Stimulated activated CD8-positive, alpha-beta memory T cell treated with anti-CD3 and anti-CD28 coated beads, Interleukin-12 subunit alpha, Interleukin-12 subunit beta, amount 100 ng/mL, for 24 hours (primary cell): ENCODE measurements around the gene FBXL22.
"Not testable (repeated sequence)": the region's sequence is repeated elsewhere in the genome, so short reads cannot be mapped to it uniquely, and the experiment has no call there.

ENCODE experiments used
- DNase-seq: peaks from one replicate; pipeline ENCODE4 v3.0.0-alpha.2; 2020; ENCODE audit errors: extremely low read depth

The FBXL22 gene

GRCh38 chr15:63611177-63611576 is 14.0 kb downstream of the FBXL22 start:
- DNase-seq = no peak

GRCh38 chr15:63612300-63612699 is 15.1 kb downstream of the FBXL22 start:
- DNase-seq = no peak

GRCh38 chr15:63615935-63616334 is 18.7 kb downstream of the FBXL22 start:
- no peak for DNase-seq

GRCh38 chr15:63617147-63617546 is 20.0 kb downstream of the FBXL22 start:
- not testable (repeated sequence) for DNase-seq

GRCh38 chr15:63617627-63618026 is 20.4 kb downstream of the FBXL22 start:
- DNase-seq = not testable (repeated sequence)

- DNase-seq = not testable (repeated sequence)
Measured at GRCh38 chr15:63620760-63621159, 23.6 kb downstream of the FBXL22 start.

- DNase-seq = no peak
Measured at GRCh38 chr15:63623232-63623969, 26.2 kb downstream of the FBXL22 start.

- no peak for DNase-seq
Measured at GRCh38 chr15:63626955-63627354, 29.8 kb downstream of the FBXL22 start.

- DNase-seq = no peak
Measured at GRCh38 chr15:63628123-63628822, 31.1 kb downstream of the FBXL22 start.

- DNase-seq = no peak
Measured at GRCh38 chr15:63630036-63630751, 33.0 kb downstream of the FBXL22 start.

GRCh38 chr15:63633312-63633711 is 36.1 kb downstream of the FBXL22 start:
- no peak for DNase-seq

GRCh38 chr15:63634154-63634553 is 37.0 kb downstream of the FBXL22 start:
- no peak for DNase-seq

- no peak for DNase-seq
Measured at GRCh38 chr15:63636518-63637061, 39.4 kb downstream of the FBXL22 start.

GRCh38 chr15:63638839-63639238 is 41.7 kb downstream of the FBXL22 start:
- DNase-seq = no peak

GRCh38 chr15:63640146-63640545 is 43.0 kb downstream of the FBXL22 start:
- DNase-seq = no peak
